GM21390 (cell line): ENCODE data around the gene PES1.
"Not testable (repeated sequence)": the region's sequence is repeated elsewhere in the genome, so short reads cannot be mapped to it uniquely, and the experiment has no call there.

Source experiments
- ATAC-seq: cut with Tn5 transposase; IDR thresholded peaks from one replicate; pipeline ENCODE4 v1.9.1; 2021; ENCODE audit not compliant: unreplicated experiment

Gene PES1

DNA sequence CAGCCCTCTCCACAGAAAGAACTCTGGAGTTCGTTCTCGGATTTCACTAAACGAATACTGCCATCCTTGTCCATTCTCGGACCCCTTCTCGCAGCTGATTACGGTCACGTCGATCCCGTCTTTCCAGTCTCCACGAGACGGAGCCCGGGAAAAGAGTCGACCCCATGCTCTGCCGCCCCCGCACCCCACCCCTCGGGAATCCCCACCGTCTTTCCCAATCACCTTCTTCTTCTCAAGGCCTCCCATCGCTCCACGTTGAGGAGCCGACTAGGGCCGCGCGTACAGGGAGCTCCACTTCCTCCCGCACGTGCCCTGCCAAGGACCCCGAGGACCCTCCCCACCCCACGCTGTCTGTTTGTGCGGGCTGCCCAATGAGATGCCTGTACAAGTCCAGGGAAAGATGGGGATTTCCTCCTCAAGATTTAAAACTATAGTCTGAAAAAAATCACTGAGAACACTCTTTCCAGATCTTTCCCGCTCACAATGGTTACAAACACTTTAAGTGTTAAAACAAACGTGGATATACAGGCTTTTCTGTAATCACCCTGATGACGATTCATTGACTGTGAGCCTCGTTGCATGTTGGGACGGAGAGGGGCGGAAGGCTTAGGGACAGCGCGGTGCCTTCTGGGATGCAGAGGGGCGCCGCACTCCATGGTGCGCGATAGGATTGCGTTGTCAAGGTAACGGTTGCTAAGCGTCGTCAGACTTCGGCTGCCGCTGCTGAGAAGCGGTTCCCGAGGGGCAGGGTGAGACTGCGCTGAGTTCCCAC lies at the start of gene PES1:
TSS of gene PES1 (minus strand) at position 323 of the 772 bp plus-strand sequence. CDS start at position 246, 77 bp downstream.
- ATAC-seq, result peak; percentile 97

DNA sequence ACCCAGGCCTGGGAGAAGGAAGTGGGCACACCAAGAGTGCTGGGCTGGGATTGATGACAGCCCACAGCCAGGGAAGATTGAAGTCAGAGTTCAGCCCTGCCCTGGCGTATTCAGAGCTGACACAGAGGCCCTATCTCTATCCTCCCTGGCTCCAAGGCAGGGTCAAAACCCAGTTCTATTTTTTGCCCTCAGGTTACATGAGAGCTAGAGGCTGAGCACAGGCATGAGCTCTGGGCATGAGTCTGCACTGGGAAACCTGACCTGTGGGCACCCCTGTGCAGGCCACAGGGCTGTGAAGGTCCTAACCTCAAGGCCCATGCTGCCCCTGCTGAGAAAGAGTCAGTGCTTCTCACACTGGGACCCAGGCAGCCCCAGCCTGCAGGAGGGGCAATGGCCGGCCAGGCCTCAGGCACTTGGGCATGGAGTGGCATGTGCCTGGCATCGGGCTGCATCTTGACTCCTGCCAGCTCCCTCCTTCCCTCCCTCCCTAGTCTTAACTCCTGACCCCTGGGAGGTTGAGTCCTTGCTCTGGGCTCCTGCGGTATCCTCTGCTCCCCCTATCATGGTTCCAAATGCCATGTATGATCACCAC lies 49.2 kb upstream of the PES1 start:
- no peak for ATAC-seq

DNA sequence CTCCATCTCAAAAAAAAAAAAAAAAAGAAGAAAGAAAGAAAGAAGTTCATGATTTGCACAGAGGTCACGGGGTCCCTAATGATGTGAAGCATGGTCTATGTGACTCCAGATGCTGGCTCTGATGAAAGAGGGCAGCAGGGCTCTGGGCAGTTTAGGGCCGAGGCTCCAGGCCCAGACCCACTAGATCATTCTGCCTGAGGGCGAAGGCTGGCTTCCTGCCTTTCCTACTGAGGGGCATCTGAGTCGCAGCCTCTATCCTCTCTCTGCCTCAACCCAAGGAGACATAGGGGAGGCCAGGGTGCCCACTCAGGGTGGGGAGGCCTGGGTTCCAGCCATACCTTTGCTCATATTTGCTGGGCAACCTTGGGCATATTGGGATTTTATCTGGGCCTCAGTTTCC lies 48.7 kb upstream of the PES1 start:
- no peak for ATAC-seq

DNA sequence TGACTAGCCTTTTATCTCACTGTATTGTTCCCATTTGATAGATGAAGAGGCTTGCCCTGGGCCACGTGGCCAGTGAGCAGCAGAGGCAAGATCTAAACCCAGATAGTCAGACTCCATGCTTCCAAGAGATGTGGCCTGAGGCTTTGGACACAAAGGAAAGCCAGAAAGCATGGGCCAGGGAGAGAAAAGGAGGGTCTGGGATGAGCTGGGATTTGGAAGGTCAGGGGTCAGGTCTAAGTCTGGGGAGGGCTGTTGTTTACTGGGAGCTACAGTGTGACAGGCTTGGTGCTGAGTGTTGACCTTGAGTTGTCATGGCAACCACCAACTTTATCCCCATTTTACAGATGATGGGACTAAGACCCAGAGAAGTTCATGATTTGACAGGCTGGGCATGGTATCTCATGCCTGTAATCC lies 46.0 kb upstream of the PES1 start:
- ATAC-seq, result no peak

DNA sequence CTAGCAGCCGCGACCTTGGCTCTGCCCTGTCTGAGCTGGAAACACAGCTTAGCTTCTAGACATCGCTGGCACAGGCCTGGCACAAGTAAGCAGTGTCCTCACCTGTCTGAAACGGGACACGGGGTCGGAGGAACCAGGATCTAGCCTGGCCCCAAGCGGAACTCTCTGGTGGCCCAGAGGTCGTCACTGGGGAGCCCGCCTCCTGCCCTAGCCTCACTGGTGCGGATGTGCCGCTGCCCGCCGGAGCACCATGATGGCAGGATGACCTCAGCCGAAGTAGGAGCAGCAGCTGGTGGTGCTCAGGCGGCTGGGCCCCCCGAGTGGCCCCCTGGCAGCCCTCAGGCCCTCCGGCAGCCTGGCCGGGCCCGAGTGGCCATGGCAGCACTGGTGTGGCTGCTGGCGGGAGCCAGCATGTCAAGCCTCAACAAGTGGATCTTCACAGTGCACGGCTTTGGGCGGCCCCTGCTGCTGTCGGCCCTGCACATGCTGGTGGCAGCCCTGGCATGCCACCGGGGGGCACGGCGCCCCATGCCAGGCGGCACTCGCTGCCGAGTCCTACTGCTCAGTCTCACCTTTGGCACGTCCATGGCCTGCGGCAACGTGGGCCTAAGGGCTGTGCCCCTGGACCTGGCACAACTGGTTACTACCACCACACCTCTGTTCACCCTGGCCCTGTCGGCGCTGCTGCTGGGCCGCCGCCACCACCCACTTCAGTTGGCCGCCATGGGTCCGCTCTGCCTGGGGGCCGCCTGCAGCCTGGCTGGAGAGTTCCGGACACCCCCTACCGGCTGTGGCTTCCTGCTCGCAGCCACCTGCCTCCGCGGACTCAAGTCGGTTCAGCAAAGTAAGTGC lies 44.7 kb upstream of the PES1 start:
- ATAC-seq, result no peak

DNA sequence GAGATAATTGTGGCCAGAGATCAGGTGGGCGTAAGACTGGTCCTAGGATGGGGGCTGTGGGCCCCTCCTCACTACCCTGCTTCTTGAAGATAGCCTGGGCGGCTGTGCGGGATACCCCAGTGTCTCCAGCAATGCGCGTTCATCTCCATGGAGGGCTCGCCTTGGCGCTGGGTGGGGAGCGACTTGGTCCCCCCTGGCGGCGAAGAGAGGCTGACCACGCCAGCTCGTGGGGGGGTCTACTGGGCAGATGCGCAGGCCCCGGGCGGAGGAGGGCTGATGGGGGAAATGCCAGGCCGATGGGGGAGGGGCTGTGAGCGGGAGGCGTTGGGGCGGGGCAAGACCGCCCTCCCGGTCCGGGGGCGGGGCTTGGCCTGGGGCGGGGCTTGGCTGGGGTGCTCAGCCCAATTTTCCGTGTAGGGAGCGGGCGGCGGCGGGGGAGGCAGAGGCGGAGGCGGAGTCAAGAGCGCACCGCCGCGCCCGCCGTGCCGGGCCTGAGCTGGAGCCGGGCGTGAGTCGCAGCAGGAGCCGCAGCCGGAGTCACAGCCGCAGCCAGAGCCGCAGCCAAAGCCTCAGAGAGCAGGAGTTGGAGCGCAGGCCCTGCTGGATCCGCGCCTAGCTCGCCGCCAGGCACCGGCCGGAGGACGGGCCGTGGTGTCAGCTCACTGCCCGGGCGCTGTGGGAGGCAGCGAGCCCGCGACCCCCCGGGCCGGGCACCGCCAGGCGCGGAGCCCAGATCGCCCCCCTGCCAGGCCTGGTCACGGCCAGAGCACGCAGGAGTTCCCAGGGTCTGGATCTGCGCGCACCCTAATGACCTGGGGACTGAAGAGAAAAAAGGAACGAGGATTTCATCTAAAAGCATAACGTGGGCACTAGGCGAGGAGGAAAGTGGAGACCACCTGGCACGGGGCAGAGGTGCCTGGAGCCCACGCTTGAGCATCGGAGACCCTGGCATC lies 43.8 kb upstream of the PES1 start, which contains the start of gene SLC35E4:
TSS of gene SLC35E4 (plus strand) at position 509 of the 953 bp plus-strand sequence. CDS start 670 bp downstream, outside the sequence.
- ATAC-seq, result peak; percentile 74

DNA sequence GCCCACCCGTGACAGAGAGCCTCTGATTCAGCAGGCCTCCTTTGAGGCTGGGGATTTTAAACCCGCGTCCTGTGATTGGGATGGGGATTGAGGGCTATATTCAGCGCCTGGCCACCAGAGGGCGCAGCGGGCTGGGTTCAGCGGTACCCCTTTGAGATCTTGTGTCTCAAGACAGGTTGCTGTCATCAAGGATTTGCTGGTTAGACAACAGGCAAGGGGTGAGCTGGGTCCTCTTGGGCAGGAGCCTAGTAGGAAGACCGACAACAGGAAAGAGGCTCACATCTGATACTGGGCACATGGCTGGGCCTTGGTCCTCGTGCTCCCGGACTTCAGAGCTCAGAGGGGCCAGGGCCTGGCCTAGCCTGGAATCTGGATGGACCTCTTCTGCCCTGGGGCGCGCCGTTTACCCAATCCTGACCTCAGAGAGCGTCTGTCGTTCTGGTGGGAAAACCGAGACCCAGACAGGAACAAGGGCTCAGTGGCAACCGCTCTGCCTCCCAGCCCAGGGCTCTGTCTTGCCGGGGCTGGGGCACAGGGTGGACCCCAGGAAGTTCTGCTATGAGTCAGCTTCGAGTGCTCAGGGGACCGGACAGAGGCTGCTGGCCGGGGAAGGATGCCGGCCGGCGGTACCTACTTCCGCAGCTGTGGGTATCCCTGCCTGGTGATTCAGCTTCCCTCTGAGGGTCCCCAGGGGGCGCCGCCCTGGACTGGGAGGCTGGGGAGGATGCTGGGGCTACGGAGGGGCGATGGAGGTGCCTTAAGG lies 42.9 kb upstream of the PES1 start:
- peak; percentile 41 for ATAC-seq

DNA sequence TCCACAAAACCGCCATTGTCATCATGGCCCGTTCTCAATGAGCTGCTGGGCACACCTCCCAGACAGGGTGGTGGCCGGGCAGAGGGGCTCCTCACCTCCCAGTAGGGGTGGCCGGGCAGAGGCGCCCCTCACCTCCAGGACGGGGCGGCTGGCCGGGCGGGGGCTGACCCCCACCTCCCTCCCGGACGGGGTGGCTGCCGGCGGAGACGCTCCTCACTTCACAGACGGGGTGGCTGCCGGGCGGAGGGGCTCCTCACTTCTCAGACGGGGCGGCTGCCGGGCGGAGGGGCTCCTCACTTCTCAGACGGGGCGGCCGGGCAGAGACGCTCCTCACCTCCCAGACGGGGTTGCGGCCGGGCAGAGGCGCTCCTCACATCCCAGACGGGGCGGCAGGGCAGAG lies 39.8 kb upstream of the PES1 start:
- ATAC-seq, result not testable (repeated sequence)

DNA sequence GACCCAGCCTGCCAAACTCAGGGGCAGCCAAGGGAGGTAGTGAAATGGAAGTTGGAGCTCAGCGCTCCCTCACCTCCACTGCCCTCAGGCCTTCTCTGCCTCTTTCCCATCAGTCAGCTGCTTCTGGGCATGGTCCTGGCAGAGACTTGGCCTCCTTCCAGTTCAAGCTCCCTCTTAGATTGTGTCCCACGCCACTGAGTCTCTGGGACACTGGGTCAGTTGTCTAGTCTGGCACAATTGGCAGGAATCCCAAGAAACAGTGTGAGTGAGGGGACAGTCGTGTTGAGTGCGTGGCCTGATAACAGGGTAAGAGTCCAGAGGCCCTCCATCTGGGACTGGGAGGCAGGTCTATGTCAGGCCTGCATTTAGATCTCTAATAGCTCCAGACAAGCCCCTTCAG lies 36.8 kb upstream of the PES1 start:
- ATAC-seq, result no peak

DNA sequence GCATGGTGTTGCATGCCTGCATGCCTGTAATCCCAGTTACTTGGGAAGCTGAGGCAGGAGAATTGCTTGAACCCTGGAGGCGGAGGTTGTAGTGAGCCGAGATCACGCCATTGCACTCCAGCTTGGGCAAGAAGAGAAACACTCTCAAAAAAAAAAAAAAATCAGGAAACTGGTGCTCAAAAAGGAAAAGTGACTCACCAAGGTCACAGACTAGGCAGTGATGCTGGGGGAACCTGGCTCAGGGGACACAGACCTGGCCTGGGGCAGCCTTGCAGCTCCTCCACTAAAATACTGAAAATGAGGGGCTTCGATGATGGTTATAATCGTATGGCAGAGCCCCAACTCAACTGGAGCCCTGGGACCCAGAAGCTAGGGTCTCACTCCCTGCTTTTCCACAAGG lies 35.8 kb upstream of the PES1 start:
- no peak for ATAC-seq

DNA sequence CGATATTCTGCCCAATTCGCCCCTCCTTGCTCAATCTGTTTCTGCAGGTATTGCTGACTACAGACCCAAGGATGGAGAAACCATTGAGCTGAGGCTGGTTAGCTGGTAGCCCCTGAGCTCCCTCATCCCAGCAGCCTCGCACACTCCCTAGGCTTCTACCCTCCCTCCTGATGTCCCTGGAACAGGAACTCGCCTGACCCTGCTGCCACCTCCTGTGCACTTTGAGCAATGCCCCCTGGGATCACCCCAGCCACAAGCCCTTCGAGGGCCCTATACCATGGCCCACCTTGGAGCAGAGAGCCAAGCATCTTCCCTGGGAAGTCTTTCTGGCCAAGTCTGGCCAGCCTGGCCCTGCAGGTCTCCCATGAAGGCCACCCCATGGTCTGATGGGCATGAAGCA lies 34.7 kb upstream of the PES1 start:
- no peak for ATAC-seq

DNA sequence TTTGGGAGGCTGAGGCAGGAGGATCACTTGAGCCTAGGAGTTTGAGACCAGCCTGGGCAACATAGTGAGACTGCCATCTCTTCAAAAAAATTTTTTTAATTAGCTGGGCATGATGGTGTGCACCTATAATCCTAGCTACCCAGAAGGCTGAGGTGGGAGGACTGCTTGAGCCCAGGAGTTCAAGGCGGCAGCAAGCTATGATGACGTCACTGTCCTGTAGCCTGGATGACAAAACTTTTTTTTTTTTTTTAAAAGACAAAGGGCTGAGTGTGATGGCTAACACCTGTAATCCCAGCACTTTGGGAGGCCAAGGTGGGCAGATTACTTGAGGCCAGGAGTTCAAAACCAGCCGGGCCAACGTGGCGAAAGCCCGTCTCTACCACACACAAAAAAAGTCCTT lies 28.2 kb upstream of the PES1 start:
- ATAC-seq, result not testable (repeated sequence)

DNA sequence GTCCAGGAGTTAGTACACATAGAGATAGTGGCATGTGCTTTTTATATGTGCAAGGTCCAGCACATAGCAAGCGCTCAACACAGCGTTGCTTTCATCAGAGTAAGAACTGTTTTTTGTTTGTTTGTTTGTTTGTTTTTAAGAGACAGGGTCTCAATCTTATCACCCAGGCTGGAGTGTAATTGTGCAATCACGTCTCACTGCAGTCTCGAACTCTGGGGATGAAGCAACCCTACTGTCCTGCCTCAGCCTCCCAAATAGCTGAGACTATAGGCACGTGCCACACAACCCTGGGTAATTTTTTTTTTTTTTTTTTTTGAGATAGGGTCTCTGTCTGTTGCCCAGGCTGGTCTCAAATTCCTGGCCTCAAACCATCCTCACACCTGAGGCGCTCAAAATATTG lies 26.1 kb upstream of the PES1 start:
- no peak for ATAC-seq

DNA sequence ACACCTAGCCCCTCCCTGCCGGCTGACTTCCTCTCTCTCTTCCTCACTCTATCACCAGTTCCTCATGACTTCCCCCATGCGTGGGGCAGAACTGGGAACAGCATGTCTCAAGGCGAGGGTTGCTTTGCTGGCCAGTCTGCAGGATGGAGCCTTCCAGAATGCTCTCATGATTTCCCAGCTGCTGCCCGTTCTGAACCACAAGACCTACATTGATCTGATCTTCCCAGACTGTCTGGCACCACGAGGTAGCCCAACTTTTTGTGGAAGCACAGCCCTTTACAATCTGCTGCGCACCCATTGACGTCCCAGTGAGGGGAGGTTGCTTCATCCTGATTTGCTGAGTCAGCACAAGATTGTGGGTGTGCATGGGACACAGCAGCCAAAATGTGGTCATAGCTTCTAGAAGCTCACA lies 23.8 kb upstream of the PES1 start:
- ATAC-seq, result no peak

DNA sequence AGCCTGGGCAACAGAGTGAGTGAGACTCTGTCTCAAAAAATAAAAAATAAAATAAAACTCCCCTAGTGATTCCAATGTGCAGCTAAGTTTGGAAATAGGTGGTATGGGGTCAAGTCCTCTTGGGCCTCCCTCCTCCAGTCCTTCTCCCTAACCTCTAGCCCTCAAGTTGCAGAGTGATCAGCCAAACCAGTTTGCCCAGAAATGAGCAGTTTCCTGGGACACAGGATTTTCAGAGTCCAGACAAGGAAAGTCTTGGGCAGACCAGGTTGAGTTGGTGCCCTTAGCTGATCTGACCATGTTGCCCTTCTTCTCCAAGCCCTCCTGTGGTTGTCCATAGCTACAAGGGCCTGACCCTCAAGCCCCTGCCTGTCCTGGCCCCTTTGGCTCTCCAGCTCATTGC lies 23.2 kb upstream of the PES1 start:
- no peak for ATAC-seq

DNA sequence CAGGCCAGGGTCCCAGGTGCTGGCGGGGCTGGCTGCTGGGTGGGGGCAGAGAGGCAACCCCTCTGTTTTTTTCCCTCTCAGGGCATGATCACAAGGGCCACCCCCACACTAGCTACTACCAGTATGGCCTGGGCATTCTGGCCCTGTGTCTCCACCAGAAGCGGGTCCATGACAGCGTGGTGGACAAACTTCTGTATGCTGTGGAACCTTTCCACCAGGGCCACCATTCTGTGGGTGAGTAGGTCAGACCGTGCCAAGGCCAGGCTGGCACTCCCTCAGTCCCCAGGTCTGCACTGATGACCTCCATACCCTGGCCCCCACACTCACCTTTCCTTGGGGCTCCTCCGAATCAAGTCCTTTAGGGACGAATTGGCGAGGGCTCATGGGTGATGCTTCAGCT lies 22.6 kb upstream of the PES1 start:
- no peak for ATAC-seq

DNA sequence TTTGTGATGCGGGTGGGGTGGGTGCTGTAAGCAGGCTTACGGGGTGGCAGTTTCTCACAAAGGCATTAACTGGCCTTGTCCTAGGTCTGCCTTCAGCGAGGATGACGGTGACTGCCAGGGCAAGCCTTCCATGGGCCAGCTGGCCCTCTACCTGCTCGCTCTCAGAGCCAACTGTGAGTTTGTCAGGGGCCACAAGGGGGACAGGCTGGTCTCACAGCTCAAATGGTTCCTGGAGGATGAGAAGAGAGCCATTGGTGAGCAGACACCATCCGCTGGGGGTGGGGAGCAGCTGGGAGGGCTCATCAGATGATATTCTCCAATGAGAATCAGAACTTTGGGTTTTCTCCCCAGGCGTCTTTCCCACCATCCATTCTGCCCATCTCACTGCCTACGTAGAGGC lies 21.1 kb upstream of the PES1 start:
- ATAC-seq, result no peak

DNA sequence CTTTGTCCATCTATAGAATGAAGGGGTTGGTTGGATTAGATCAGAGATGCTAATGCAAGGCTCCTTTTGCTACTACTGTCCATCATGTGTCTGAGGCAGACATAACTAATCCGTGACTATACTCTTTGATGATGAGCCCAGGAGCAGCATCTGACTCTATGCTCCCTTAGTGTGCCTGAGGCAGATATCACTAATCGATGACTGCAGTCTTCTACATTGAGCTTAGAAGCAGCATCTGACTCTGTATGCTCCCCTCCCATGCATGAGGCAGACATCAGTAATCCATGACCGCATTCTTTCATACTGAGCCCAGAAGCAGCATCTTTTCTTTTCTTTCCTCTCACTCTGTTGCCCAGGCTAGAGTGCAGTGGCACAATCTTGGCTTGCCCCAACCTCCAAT lies 19.5 kb upstream of the PES1 start:
- no peak for ATAC-seq

DNA sequence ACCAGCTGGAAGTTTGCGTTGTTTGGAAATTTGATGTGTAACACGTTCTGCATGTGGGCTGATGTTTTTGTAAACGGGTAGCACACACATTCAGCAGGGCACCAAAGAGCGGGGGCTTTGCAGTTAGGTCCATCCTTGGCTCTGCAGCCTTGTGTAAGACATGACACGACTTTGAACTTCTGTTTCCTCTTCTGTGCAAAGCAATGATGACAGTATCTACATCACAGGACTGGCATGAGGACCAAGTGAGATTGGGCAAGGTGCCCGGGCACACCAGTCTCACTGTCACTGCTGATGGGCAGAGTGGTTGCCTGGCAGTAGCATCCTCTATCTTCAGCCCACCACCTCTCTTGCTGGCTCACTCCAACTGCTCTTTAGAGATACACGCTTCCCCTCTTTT lies 18.6 kb upstream of the PES1 start:
- ATAC-seq, result no peak
